Measurements from ENCODE around the gene KHSRP.
A peak's percentile ranks its signal among the peaks of the same experiment; 100 is the strongest.
"Not testable (repeated sequence)": the region's sequence is repeated elsewhere in the genome, so short reads cannot be mapped to it uniquely, and the experiment has no call there.

Gene KHSRP

GRCh38 chr19:6451583-6452222, 27.1 kb upstream of the KHSRP start:
- DNase-seq (ENCODE audit: low read depth), result no peak

GRCh38 chr19:6450166-6450565, 25.6 kb upstream of the KHSRP start:
- no peak for DNase-seq (ENCODE audit: low read depth)

- no peak for DNase-seq (ENCODE audit: low read depth)
Observed at GRCh38 chr19:6448045-6448444, 23.4 kb upstream of the KHSRP start.

GRCh38 chr19:6446452-6446851, 21.8 kb upstream of the KHSRP start:
- no peak for DNase-seq (ENCODE audit: low read depth)

GRCh38 chr19:6443986-6444385, 19.4 kb upstream of the KHSRP start:
- no peak for DNase-seq (ENCODE audit: low read depth)

GRCh38 chr19:6442087-6442688, 17.6 kb upstream of the KHSRP start:
- DNase-seq (ENCODE audit: low read depth), result no peak

GRCh38 chr19:6440905-6441304, 16.3 kb upstream of the KHSRP start:
- DNase-seq (ENCODE audit: low read depth), result no peak

GRCh38 chr19:6439743-6440142, 15.1 kb upstream of the KHSRP start:
- DNase-seq (ENCODE audit: low read depth), result no peak

GRCh38 chr19:6433663-6434062, 9.1 kb upstream of the KHSRP start, which contains the start of gene SLC25A41:
Gene SLC25A41 (minus strand): TSS chr19:6433763. CDS start chr19:6433693, 70 bp downstream.
- no peak for DNase-seq (ENCODE audit: low read depth)

- no peak for DNase-seq (ENCODE audit: low read depth)
Observed at GRCh38 chr19:6433165-6433564, 8.6 kb upstream of the KHSRP start.

- DNase-seq (ENCODE audit: low read depth), result no peak
Observed at GRCh38 chr19:6431891-6432290, 7.3 kb upstream of the KHSRP start.

- DNase-seq (ENCODE audit: low read depth), result no peak
Observed at GRCh38 chr19:6429419-6430221, 5.0 kb upstream of the KHSRP start.

- not testable (repeated sequence) for DNase-seq (ENCODE audit: low read depth)
Observed at GRCh38 chr19:6428692-6429418, 4.2 kb upstream of the KHSRP start.

- DNase-seq (ENCODE audit: low read depth), result no peak
Observed at GRCh38 chr19:6427131-6427530, 2.5 kb upstream of the KHSRP start.

- DNase-seq (ENCODE audit: low read depth), result no peak
Observed at GRCh38 chr19:6425732-6426620, 1.4 kb upstream of the KHSRP start.

GRCh38 chr19:6424939-6425731, 524 bp upstream of the KHSRP start:
- DNase-seq (ENCODE audit: low read depth), result peak; percentile 99

GRCh38 chr19:6423499-6424194, 964 bp downstream of the KHSRP start:
- no peak for DNase-seq (ENCODE audit: low read depth)

- DNase-seq (ENCODE audit: low read depth), result no peak
Observed at GRCh38 chr19:6421075-6422014, 3.3 kb downstream of the KHSRP start.

- no peak for DNase-seq (ENCODE audit: low read depth)
Observed at GRCh38 chr19:6418562-6418932, 6.1 kb downstream of the KHSRP start.

All from T follicular helper cell (primary cell).